OCI-LY1 (cell line): Measurements from ENCODE around the gene KHDRBS2.

Source experiments
- H2AFZ ChIP-seq: fragments of 200-600 bp; sonication (generic), shearing (Covaris generic); 2 replicates; pipeline ENCODE4 v1.6.0; 2014; ENCODE audit warnings: antibody characterized with exemption, mild to moderate bottlenecking, low read length
- H3F3A ChIP-seq: fragments of 200-600 bp; sonication (generic), shearing (Covaris generic); 2 replicates; pipeline ENCODE4 v1.6.0; 2014; ENCODE audit warnings: mild to moderate bottlenecking, antibody characterized with exemption, low read length, moderate library complexity; ENCODE audit not compliant: insufficient read depth
- H3K27ac ChIP-seq: fragments of 200-600 bp; sonication (generic); 2 replicates; pipeline ENCODE4 v1.5.1; 2014; ENCODE audit warnings: low read length, mixed run types, mild to moderate bottlenecking, low read depth; ENCODE audit not compliant: poor library complexity, severe bottlenecking
- H3K27me3 ChIP-seq: fragments of 200-600 bp; sonication (generic); 2 replicates; pipeline ENCODE4 v1.6.0; 2014; ENCODE audit warnings: antibody characterized with exemption, mild to moderate bottlenecking, low read length, moderate library complexity; ENCODE audit not compliant: insufficient read depth
- H3K36me3 ChIP-seq: fragments of 200-600 bp; sonication (generic); 2 replicates; pipeline ENCODE4 v1.6.1; 2014; ENCODE audit warnings: mild to moderate bottlenecking, antibody characterized with exemption, low read length, moderate library complexity, mixed read lengths; ENCODE audit not compliant: insufficient read depth
- H3K4me1 ChIP-seq: fragments of 200-600 bp; sonication (generic); 2 replicates; pipeline ENCODE4 v1.5.1; 2014; ENCODE audit warnings: mild to moderate bottlenecking, low read length, moderate library complexity; ENCODE audit not compliant: insufficient read depth, severe bottlenecking
- H3K4me2 ChIP-seq: fragments of 200-600 bp; sonication (generic), shearing (Covaris generic); 2 replicates; pipeline ENCODE4 v1.6.1; 2014; ENCODE audit warnings: low read length
- H3K4me3 ChIP-seq: fragments of 200-600 bp; sonication (generic); 2 replicates; pipeline ENCODE4 v1.5.1; 2014; ENCODE audit warnings: low read length, low read depth, mild to moderate bottlenecking, mixed read lengths; ENCODE audit not compliant: poor library complexity, severe bottlenecking
- H3K79me2 ChIP-seq: fragments of 200-600 bp; shearing (Covaris generic); 2 replicates; pipeline ENCODE4 v1.6.1; 2016; ENCODE audit warnings: mixed run types, low read length, mixed read lengths; ENCODE audit not compliant: insufficient read depth
- H3K9ac ChIP-seq: fragments of 200-600 bp; sonication (generic), shearing (Covaris generic); 2 replicates; pipeline ENCODE4 v1.6.1; 2014; ENCODE audit warnings: mild to moderate bottlenecking, low read length, mixed read lengths
- H3K9me2 ChIP-seq: fragments of 200-600 bp; sonication (generic), shearing (Covaris generic); 2 replicates; pipeline ENCODE4 v1.6.1; 2014; ENCODE audit warnings: low read depth, mild to moderate bottlenecking, low read length, mixed read lengths
- H3K9me3 ChIP-seq: fragments of 200-600 bp; shearing (Covaris generic); 2 replicates; pipeline ENCODE4 v1.6.1; 2014; ENCODE audit warnings: low read length, mixed read lengths
- H4K20me1 ChIP-seq: fragments of 200-600 bp; sonication (generic), shearing (Covaris generic); 2 replicates; pipeline ENCODE4 v1.6.0; 2016; ENCODE audit warnings: mild to moderate bottlenecking, low read length; ENCODE audit not compliant: insufficient read depth
- CTCF ChIP-seq: fragments of 200-600 bp; sonication (generic), shearing (Covaris generic); IDR thresholded peaks from 2 replicates; pipeline ENCODE4 v1.5.1; 2017; ENCODE audit warnings: mild to moderate bottlenecking, antibody characterized with exemption, low read length, moderate library complexity, mixed read lengths
- EZH2 ChIP-seq: fragments of 200-600 bp; sonication (generic), shearing (Covaris generic); IDR thresholded peaks from 2 replicates; pipeline ENCODE4 v1.8.0; 2017; ENCODE audit warnings: borderline replicate concordance, mixed run types, mild to moderate bottlenecking, antibody characterized with exemption, low read length, moderate library complexity, mixed read lengths

KHDRBS2 gene

GRCh38 chr6:62285612-62286469 lies at the start of gene KHDRBS2:
Gene KHDRBS2, minus strand, starts transcription at chr6:62286225.
- TF ChIP-seq EZH2 (no peak), CTCF (no peak)
- no peaks in the 10 kb centered on the region for H4K20me1 ChIP-seq
- no peak within 1 kb of the TSS for H3K27ac ChIP-seq
- H3K9me3 ChIP-seq, result no peaks in the 10 kb centered on the region
- no peak within 1 kb of the TSS for H3K9ac ChIP-seq
- H2AFZ ChIP-seq, result no peak within 1 kb of the TSS
- H3K4me3 ChIP-seq, result no peak within 1 kb of the TSS
- no peaks in the 10 kb centered on the region for H3K36me3 ChIP-seq
- H3K4me2 ChIP-seq, result no peak within 1 kb of the TSS
- H3K4me1 ChIP-seq, result no peaks in the 10 kb centered on the region
- H3K9me2 ChIP-seq, result no peaks in the 10 kb centered on the region
- H3F3A ChIP-seq, result no peaks in the 10 kb centered on the region
- no peaks in the 10 kb centered on the region for H3K27me3 ChIP-seq
- no peaks in the 10 kb centered on the region for H3K79me2 ChIP-seq

GRCh38 chr6:62328607-62329006 lies 42.6 kb upstream of the KHDRBS2 start:
- TF ChIP-seq CTCF, result no peak
- no peak for TF ChIP-seq EZH2
- H3F3A ChIP-seq, result no peaks in the 10 kb centered on the region

GRCh38 chr6:62324834-62325233 lies 38.8 kb upstream of the KHDRBS2 start:
- Histone ChIP-seq H3K27me3 (no peaks in the 10 kb centered on the region), H3F3A (no peaks in the 10 kb centered on the region), H3K36me3 (no peaks in the 10 kb centered on the region), H3K4me2 (no peak overlapping the region), H2AFZ (peak overlapping the region; percentile 75; the same call in 1 of the 2 replicates), H3K4me1 (peaks cover 12% of the 10 kb centered on the region), H3K27ac (no peak overlapping the region), H3K9me2 (no peaks in the 10 kb centered on the region), H3K4me3 (no peak overlapping the region), H3K9me3 (no peaks in the 10 kb centered on the region), H3K79me2 (no peaks in the 10 kb centered on the region), H4K20me1 (no peaks in the 10 kb centered on the region), H3K9ac (no peak overlapping the region)
- TF ChIP-seq EZH2, result no peak
- no peak for TF ChIP-seq CTCF

More at GRCh38 chr6:62328607-62329006, 42.6 kb upstream of the KHDRBS2 start:
- Histone ChIP-seq H3K9me3 (peaks cover 4% of the 10 kb centered on the region; the same call in 1 of the 2 replicates), H3K9ac (no peak overlapping the region), H3K4me1 (peaks cover 12% of the 10 kb centered on the region), H3K4me3 (no peak overlapping the region), H3K27ac (no peak overlapping the region), H2AFZ (no peak overlapping the region), H4K20me1 (no peaks in the 10 kb centered on the region), H3K27me3 (no peaks in the 10 kb centered on the region), H3K4me2 (no peak overlapping the region), H3K36me3 (no peaks in the 10 kb centered on the region), H3K79me2 (no peaks in the 10 kb centered on the region), H3K9me2 (no peaks in the 10 kb centered on the region)
